ENCODE results near the gene ADNP. TPM values are rescaled to one million over a fixed set of nuclear protein-coding genes. Genes with fewer than 3 reads are reported as not detected.

The ADNP gene
- total and polyA plus RNA-seq, 2 of the 4 experiments (the other 2 are of a cell fraction) = 23.3 to 24.8 TPM

GRCh38 chr20:50930139-50930975 lies 880 bp downstream of the ADNP start (continued):
- no peak for TF ChIP-seq RFX5 (IDR thresholded peaks at IDR 0.05; ENCODE audit: low read depth, low read length)

- intact Hi-C loops (cut with micrococcal nuclease) = loop anchor here (1.0 kb wide), 2 partner anchors 111 to 135 kb away; no protein-coding TSS in a partner anchor
- 20% methylated on average over 3 of the region's 13 CpGs; no CpG with 5 or more reads in 1 of the 2 experiments for WGBS, 2 experiments (ENCODE audit: extremely low coverage in 2 of 2, insufficient read length in 1 of 2)
- H3K18ac ChIP-seq (ENCODE audit: low read depth, low read length) = peak overlapping the region; percentile 25
- peak overlapping the region; percentile 20 to 87; a peak in 3 of 4 replicates for H4K8ac ChIP-seq (ENCODE audit: low read depth in 2 of 2, low read length in 2 of 2)
- in situ Hi-C loops (cut with MboI; ENCODE audit: low sequenced_read_pairs) = loop anchor here (5.0 kb wide), 1 partner anchor 117 kb away; no protein-coding TSS in a partner anchor
- dilution Hi-C loops (cut with HindIII; ENCODE audit: low sequenced_read_pairs, unreplicated experiment) = no loop called here
- H2BK15ac ChIP-seq (ENCODE audit: low read depth, low read length) = 0 out of 3 replicates have a peak overlapping the region, but pooled peaks have one; percentile 17
- no peaks in the 10 kb centered on the region for H3K27me3 ChIP-seq (ENCODE audit: control insufficient read depth, insufficient read depth, low read length)
- peak overlapping the region; percentile 95 for H3K4me3 ChIP-seq (ENCODE audit: insufficient read depth, low read depth, low read length)
- H3K4me1 ChIP-seq (ENCODE audit: control insufficient read depth, insufficient read depth, low read length) = peaks cover 18% of the 10 kb centered on the region
- no peaks in the 10 kb centered on the region for H3K9me3 ChIP-seq (ENCODE audit: control insufficient read depth, insufficient read depth, low read length)
- peak overlapping the region; percentile 98 for H3K4ac ChIP-seq (ENCODE audit: low read depth, low read length)
- peak overlapping the region; percentile 100 for H3K14ac ChIP-seq (replicated peaks; ENCODE audit: low read depth, low read length)
- BruUV-seq (replicated peaks) = no TSS peak
- CTCF ChIA-PET = interaction anchor here (0.5 to 2.8 kb wide), 18 partner anchors 9 to 374 kb away, joined by 3 to 16 read pairs (median 4); partner anchors contain the start of gene BCAS4
- H2AFZ ChIP-seq (replicated peaks; ENCODE audit: low read length, poor library complexity) = peak overlapping the region; percentile 60
- peak overlapping the region; percentile 82 for H4K91ac ChIP-seq (ENCODE audit: insufficient read depth, low read depth, low read length)
- peak overlapping the region; percentile 94 for H3K27ac ChIP-seq (ENCODE audit: insufficient read depth, low read length)
- peak overlapping the region; percentile 99 for H2AK5ac ChIP-seq (ENCODE audit: low read depth, low read length)
- peak overlapping the region; percentile 71 for H2BK120ac ChIP-seq (ENCODE audit: low read depth, low read length)
- peak overlapping the region; percentile 91 for H2BK5ac ChIP-seq (ENCODE audit: low read depth, low read length, poor library complexity, severe bottlenecking)
- peak overlapping the region; percentile 82 for H3K4me2 ChIP-seq (ENCODE audit: low read depth, low read length)
- peak overlapping the region; percentile 78 for H3K23ac ChIP-seq (ENCODE audit: low read depth, low read length)
- peaks cover 10% of the 10 kb centered on the region for H3K36me3 ChIP-seq (ENCODE audit: control insufficient read depth, insufficient read depth, low read length)
- ATAC-seq (ENCODE audit: low read depth) (peak; percentile 56), DNase-seq (peak; percentile 97)
- peak overlapping the region; percentile 99 for H3K9ac ChIP-seq (ENCODE audit: low read depth, low read length)
- peak overlapping the region; percentile 89 for H3K56ac ChIP-seq (ENCODE audit: extremely low read depth, insufficient read depth, low read length)
- peaks cover 4 to 32% of the 10 kb centered on the region in 2 experiments; a peak in 3 of 4 replicates for H3K79me1 ChIP-seq (ENCODE audit: low read depth in 1 of 2, low read length in 2 of 2)
- peak overlapping the region; percentile 94 for H2AK9ac ChIP-seq (replicated peaks; ENCODE audit: low read depth, low read length, poor library complexity)
- POLR2A ChIA-PET (ENCODE audit: unreplicated experiment) = interaction anchor here (1.1 kb wide), 1 partner anchor 139 kb away, joined by 4 read pairs; no protein-coding TSS in a partner anchor
- H3K9me1 ChIP-seq (ENCODE audit: insufficient read depth, low read length) = peaks cover 11% of the 10 kb centered on the region
- H2BK20ac ChIP-seq (ENCODE audit: low read depth, low read length) = no peak overlapping the region
- H4K5ac ChIP-seq (ENCODE audit: low read depth, low read length) = peak overlapping the region; percentile 13; the same call in 1 of the 2 replicates
- H4K20me1 ChIP-seq (ENCODE audit: insufficient read depth, low read length) = peaks cover 57% of the 10 kb centered on the region
- no peak for TF ChIP-seq USF2 (IDR thresholded peaks at IDR 0.05; ENCODE audit: low read depth, low read length)
- TF ChIP-seq ELK1 (IDR thresholded peaks at IDR 0.05; ENCODE audit: borderline replicate concordance, low read depth, low read length) = no peak
- TF ChIP-seq NFE2L2 (IDR thresholded peaks at IDR 0.05; ENCODE audit: low read depth, low read length) = no peak
- TF ChIP-seq RAD21 (IDR thresholded peaks at IDR 0.05; ENCODE audit: low read length) = peak; percentile 81
- TF ChIP-seq MAFK (IDR thresholded peaks at IDR 0.05; ENCODE audit: low read depth, low read length) = peak; percentile 8; the same call in 1 of the 2 replicates
- TF ChIP-seq FOS (IDR thresholded peaks at IDR 0.05; ENCODE audit: low read depth, low read length) = no peak
- no peak for TF ChIP-seq RFX5 (IDR thresholded peaks at IDR 0.05; ENCODE audit: low read depth, low read length)
- no peak for TF ChIP-seq CEBPB (IDR thresholded peaks at IDR 0.05; ENCODE audit: low read depth, low read length)
- peak; percentile 83 for TF ChIP-seq MAZ (IDR thresholded peaks at IDR 0.05; ENCODE audit: borderline replicate concordance, low read depth, low read length)
- TF ChIP-seq POLR2A (IDR thresholded peaks at IDR 0.05; ENCODE audit: low read depth, low read length) = peak; percentile 25; the same call in 1 of the 2 replicates
Observed at GRCh38 chr20:50929299-50930138, 1.7 kb downstream of the ADNP start.

Measured in IMR-90 (cell line).